ENCODE measurements around the gene TXNDC5. TPM values are rescaled to one million over a fixed set of nuclear protein-coding genes. Genes with fewer than 3 reads are reported as not detected.

TXNDC5 gene
- total RNA-seq, result 38.7 TPM

DNA sequence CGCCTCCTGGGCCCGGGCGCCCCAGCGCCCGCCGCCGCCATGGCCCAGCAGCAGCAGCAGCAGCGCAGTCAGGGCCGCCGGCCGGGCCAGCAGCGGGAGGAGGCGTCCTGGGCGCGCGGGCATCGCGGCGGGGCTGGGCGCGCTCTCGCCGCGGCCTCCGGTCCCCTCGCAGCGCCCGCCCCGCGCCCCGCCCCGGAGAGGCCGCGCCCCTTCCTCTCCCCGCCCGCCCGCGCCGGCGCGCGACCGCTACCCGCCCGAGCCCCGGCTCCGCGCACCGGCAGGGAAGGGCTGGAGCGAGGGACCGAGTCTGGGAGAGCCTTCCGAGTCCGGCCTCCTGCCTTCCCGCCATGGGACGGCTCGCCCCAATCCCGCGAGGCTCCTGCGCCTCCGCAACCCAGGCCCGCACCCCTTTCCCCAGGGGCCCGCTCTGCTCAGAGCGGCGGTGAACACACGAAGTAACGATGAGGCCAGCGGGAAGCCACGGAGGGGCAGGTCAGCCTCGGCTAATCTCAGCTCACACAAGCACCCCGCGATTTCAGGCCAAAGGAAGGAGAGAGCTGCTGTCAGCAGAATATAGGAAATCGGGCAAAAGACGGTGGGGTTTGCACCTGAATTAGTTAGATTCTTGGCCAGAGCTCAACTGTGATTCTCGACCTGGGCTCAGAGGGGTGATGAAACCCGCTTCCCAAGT, at the start of gene TXNDC5:
TSS of gene TXNDC5 (minus strand) at position 135 of the 691 bp plus-strand sequence. CDS start at position 123, 12 bp downstream.
- peak; percentile 93 to 94 for DNase-seq (ENCODE audit: low spot score in 2 of 2)
- FAIRE-seq, result no peak

DNA sequence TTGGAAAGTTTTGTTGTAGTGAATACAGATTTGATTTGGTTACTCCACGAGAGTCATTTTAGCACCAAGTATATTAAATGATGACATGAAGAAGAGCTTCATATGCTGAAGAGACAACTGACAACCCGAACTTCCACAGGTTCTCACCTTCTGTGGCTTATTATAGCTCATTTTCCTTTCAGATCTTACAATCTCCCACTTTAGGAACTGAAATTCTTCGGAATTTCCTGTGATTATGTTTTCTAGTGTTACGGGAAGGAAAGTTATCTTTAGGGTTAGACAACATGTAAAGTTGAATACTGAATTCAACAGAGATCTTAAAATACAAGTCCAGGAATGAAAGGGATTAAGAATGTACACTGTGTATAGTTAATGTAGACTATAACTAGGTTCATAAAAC, 49.6 kb upstream of the TXNDC5 start:
- FAIRE-seq, result no peak

GRCh38 chr6:7959453-7959852, 48.9 kb upstream of the TXNDC5 start:
- FAIRE-seq (no peak), DNase-seq (ENCODE audit: low spot score in 2 of 2) (no peak)

More for the DNA sequence above, 49.6 kb upstream of the TXNDC5 start:
- DNase-seq (ENCODE audit: low spot score in 2 of 2), result no peak

- no peak for DNase-seq (ENCODE audit: low spot score in 2 of 2)
- no peak for FAIRE-seq
Measured at GRCh38 chr6:7958464-7958863, 47.9 kb upstream of the TXNDC5 start.

DNA sequence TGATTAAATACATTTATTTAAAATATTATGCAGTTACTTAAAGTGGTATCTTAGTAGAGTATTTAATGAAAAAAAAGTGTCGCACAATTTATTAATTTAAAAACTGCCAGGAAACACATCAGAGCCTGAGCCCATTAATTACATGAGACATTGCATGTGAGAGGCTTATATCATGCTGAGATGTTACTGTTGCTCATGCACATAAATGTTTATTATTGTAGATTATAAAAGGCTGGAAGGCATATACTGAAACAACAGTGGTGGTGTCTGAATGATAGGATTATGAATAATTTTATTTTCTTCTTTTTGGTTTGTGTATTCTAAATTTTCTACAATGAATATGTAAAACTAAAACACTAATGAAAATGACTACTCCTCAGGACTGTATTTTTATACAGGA, 45.7 kb upstream of the TXNDC5 start:
- no peak for DNase-seq (ENCODE audit: low spot score in 2 of 2)
- FAIRE-seq, result no peak

DNA sequence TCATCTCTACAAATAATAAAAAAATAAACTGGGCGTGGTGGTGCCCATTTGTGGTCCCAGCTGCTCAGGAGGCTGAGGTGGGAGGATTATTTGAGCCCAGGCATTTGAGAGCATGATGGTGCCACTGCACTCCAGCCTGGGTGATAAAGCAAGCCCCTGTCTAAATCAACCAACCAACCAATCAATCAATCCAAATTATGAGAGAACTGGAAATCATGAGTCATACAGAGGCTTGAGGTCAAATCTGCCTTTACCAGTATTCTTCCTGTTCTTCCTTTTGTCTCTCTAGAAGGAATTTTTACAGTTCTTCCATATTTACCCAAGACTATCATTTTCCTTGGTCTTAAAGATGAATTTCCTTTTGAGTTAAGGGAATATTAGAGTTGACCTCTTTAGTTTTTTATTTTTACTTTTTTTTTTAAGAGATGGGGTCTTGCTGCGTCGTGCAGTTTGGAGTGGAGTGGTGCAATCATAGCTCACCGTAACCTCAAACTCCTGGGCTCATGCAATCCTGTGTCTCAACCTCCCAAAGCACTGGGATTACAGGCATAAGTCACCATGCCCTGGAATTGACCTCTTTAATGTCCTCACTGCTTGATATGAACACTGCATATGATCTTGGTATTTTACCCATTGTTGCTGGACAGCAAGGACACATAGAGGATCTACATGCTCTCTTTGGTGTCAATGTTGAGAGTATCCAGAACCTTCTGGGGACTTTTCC, 44.1 kb upstream of the TXNDC5 start:
- FAIRE-seq (no peak), DNase-seq (ENCODE audit: low spot score in 2 of 2) (no peak)

DNA sequence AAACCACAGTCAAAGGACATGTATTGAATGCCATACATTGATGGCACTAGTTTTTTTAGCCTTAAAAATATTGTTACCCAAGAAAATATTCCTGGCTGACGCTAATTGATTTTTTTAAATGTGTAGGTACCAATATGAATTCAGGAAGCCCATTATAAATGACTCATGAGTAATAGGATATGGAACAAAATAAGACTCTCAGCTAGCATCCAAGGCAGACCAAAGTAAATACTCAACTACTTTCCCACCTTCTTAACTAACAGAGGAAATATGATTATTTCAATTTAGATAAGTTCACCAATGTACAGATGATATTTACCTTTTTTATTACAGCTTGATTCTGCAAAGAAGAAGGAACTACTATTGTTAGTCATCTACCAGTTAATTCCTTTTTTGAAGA, 43.2 kb upstream of the TXNDC5 start:
- DNase-seq (ENCODE audit: low spot score in 2 of 2) (no peak), FAIRE-seq (peak; percentile 17)

- DNase-seq (ENCODE audit: low spot score in 2 of 2) (no peak), FAIRE-seq (no peak)
Measured at GRCh38 chr6:7939864-7940228, 29.3 kb upstream of the TXNDC5 start.

GRCh38 chr6:7939184-7939863, 28.7 kb upstream of the TXNDC5 start:
- DNase-seq (ENCODE audit: low spot score in 2 of 2) (no peak), FAIRE-seq (no peak)

DNA sequence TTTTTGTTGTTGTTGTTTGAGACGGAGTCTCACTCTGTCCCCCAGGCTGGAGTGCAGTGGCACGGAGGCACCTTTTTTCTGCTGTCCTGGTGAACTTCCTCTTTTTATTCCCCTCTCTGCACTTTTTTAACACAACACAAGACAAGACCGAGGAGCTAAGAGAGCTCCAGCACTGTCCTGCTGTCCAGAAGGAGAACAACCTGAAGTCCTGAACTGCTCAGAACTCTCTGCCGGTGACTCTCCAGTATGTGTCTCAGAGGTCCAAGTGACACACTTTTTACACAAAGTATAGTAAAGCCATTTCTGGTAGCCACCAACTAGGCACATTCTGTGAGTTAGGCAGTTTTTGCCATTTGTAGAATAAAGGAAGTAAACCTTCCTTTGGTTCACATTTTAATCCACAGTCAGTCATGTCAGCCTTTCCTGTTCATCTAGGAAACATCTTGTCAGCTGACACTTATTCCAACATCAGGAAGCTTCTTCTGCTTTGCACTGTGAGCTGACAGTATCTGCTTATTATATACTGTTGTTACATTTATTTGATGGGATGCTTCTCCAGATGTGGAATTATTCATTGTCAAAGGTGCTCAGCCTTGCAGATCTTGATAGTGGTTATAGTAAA, 28.1 kb upstream of the TXNDC5 start:
- no peak for FAIRE-seq

DNA sequence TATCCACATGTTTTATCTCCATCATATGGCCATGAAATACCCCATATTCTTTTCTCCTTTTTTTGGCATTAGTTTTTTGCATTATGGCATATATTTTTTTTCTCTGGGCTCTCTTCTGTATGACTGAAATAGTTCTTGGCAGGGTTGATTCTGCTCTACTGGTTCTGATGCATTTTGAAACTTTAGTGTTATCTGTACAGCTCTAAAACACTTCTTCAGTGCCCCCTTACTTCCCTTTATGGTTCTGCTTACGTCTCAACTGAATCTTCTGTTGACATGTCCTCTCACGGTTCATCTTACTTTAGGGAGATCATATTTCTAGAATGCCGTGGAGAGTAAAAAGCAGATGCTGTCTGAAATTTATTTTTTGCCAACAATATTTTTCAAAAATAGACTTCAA, 23.2 kb upstream of the TXNDC5 start:
- DNase-seq (ENCODE audit: low spot score in 2 of 2), result no peak
- FAIRE-seq, result no peak

More for the DNA sequence above, 28.1 kb upstream of the TXNDC5 start:
- DNase-seq (ENCODE audit: low spot score in 2 of 2), result no peak

DNA sequence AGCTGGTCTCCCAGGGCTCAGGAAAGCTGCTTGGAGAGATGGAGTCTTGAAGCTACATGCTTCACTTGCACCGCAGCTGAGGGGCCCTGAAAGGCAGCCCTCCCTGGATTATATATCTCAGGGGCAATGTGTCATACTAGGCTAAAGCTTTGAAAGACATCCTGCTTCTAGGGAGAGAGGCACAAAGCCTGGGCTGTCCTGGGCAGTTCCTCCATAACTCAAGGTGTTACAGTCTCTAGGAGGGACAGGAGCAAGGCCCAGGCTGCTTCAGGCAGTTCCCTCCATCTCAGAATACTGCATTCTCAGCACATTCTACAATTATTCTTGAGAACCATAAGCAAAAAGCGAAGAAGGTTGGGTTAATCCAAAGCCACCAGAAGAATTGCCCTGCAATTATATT, 22.0 kb upstream of the TXNDC5 start:
- DNase-seq (ENCODE audit: low spot score in 2 of 2), result no peak
- no peak for FAIRE-seq

DNA sequence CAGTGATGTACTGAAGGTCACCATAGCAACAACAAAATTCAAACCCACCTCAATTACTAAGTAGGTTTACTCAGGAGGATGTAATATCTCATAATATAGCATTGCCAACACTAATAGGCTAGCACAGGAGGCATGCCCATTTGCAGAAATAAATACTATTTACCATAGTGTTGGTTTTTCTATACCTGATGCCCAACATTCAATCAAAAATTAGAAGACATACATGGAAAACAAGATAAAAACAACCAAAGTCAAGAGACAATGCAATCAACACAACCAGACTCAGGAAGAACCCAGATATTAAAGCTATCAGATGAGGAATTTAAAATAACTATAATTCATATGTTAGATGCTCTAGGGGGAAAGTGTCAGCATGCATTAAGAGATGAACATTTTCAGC, 14.3 kb upstream of the TXNDC5 start:
- FAIRE-seq (no peak), DNase-seq (ENCODE audit: low spot score in 2 of 2) (no peak)

DNA sequence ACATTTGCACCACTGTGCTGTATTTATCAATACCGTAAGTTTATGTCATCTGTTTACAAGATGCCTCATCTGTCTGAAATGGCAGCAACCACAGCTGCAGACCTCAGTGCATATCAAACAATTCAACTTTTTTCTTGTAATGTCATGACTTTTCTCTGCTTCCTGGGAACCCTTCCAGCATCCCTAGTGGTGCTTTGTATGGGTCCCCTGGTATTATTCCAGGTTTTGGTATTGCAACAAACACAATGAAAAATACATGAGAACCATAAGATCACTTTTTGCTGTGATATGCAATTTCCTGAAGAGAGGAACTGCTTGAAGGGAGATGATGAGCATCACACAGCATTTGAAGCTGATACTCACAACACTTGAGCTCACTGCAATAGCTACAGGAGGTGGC, 12.0 kb upstream of the TXNDC5 start:
- FAIRE-seq, result no peak
- no peak for DNase-seq (ENCODE audit: low spot score in 2 of 2)

DNA sequence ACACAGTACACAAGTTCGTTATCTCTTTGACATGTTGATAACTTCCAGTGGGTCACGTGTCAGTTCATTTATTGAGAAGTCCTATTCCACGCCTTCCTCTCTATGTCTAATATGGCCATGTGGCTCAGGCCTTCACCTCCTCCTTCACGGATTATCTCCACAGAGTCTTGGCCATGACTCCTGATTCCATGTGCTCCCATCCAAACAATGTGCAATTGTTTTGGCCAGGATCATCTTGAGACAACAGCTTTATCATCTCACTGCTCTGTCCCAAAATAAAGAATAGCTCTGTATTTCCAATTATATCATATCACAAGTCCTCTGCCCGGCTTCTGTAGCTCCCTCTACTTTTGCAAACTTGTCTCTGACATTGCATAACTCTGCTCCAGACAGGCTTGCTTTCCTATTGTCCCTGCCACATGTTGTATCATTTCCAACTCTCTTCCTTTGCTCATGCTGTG, 11.1 kb upstream of the TXNDC5 start:
- DNase-seq (ENCODE audit: low spot score in 2 of 2) (no peak), FAIRE-seq (no peak)

- FAIRE-seq, result no peak
- no peak for DNase-seq (ENCODE audit: low spot score in 2 of 2)
Measured at GRCh38 chr6:7921046-7921445, 10.5 kb upstream of the TXNDC5 start.

DNA sequence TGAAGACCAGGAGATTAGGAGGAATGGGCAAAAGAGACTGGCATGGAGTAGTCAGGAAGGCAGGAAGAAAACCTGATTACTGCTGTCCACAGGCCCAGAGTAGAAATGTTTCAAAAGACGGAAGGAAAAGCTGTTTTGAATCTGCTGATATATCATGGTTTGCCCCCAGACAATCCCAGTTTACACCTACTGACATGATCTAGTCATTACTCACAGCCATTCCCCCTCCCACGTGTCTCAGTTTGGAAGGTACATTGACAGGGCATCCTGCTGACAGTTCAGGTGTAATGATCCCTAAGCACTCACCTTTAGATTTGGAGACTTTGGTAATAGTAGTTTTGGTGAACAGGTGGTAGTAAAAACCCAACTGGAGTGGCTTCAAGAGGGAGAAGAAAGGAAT, 9.8 kb upstream of the TXNDC5 start:
- FAIRE-seq (no peak), DNase-seq (ENCODE audit: low spot score in 2 of 2) (no peak)

DNA sequence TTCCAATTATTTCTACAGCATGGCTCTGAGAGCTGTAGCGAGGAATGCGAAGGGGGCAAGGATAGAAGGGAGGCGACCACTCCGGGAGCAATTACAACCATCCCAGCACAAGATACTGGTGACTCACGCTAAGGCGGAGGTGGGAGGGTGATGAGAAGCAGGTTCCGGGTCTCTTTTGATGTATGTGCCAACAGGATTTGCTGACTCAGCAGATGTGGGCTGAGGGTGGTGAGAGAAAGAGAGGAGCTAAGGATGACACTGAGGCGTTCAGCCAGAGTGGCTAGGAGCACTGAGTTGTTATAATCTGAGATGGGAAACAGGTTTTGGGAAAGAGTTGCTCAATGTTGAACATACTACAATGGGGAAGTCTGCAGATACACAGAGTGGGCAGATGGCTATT, 9.3 kb upstream of the TXNDC5 start:
- DNase-seq (ENCODE audit: low spot score in 2 of 2) (no peak), FAIRE-seq (no peak)

- DNase-seq (ENCODE audit: low spot score in 2 of 2) (no peak), FAIRE-seq (no peak)
Measured at GRCh38 chr6:7918403-7918802, 7.8 kb upstream of the TXNDC5 start.

- no peak for DNase-seq (ENCODE audit: low spot score in 2 of 2)
- FAIRE-seq, result no peak
Measured at GRCh38 chr6:7917729-7918128, 7.1 kb upstream of the TXNDC5 start.

DNA sequence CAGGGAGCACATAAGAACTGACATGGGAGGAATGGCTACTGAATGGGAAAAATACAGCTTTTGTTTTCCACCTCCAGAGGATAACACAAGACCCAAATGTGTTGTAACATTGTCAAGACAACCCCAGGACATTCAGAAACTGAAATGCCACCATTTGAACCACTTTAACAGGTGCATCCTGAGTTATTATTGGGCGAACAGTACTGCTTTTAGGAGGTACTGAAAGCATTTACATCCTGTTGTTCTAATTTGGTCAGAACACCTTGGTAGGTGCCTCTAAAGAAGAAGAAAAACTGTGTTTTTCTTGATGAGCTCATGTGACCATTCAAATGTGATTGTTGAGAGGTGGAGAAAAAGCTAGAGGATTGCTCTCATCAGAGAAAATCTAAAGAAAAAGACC, 6.4 kb upstream of the TXNDC5 start:
- DNase-seq (ENCODE audit: low spot score in 2 of 2) (no peak), FAIRE-seq (no peak)
